ENCODE data around the gene ASIC2. TPM values are rescaled to one million over a fixed set of nuclear protein-coding genes. Genes with fewer than 3 reads are reported as not detected.

Gene ASIC2
- total and polyA plus RNA-seq, 12 donors: not detected

- H3K9me3 ChIP-seq: no peaks in the 10 kb centered on the region
- ATAC-seq: no peak
- no peaks in the 10 kb centered on the region for H3K36me3 ChIP-seq
- H3K27ac ChIP-seq: no peak overlapping the region
- 73 to 80% methylated on average over 4 of the region's 4 CpGs for WGBS, 2 donors
- no peak overlapping the region for H3K4me3 ChIP-seq
- no peak for DNase-seq
- TF ChIP-seq CTCF (IDR thresholded peaks at IDR 0.05): no peak
- intact Hi-C loops (cut with DNase I): loop anchor here in 2 of 10 donors (10.0 kb wide), 2 partner anchors 49 to 61 kb away; no protein-coding TSS in a partner anchor
- H3K4me1 ChIP-seq: no peaks in the 10 kb centered on the region
- H3K27me3 ChIP-seq: peaks cover 0 to 47% (median 23%) of the 10 kb centered on the region in 7 donors
Observed at GRCh38 chr17:33126086-33126485, 167.0 kb downstream of the ASIC2 start.

GRCh38 chr17:33125552-33125950, 167.5 kb downstream of the ASIC2 start:
- no peak for TF ChIP-seq CTCF (IDR thresholded peaks at IDR 0.05)
- DNase-seq (no peak), ATAC-seq (no peak)
- intact Hi-C loops (cut with DNase I): loop anchor here in 2 of 10 donors (10.0 kb wide), 2 partner anchors 49 to 61 kb away; no protein-coding TSS in a partner anchor
- H3K27ac ChIP-seq: no peak overlapping the region
- 80 to 81% methylated on average over 3 of the region's 3 CpGs for WGBS, 2 donors
- no peaks in the 10 kb centered on the region for H3K36me3 ChIP-seq
- no peak overlapping the region for H3K4me3 ChIP-seq
- no peaks in the 10 kb centered on the region for H3K4me1 ChIP-seq
- H3K9me3 ChIP-seq: no peaks in the 10 kb centered on the region
- H3K27me3 ChIP-seq: peaks cover 0 to 44% (median 23%) of the 10 kb centered on the region in 7 donors

- no peak for DNase-seq
- H3K27me3 ChIP-seq: peaks cover 0 to 43% (median 23%) of the 10 kb centered on the region in 7 donors
- intact Hi-C loops (cut with DNase I): loop anchor here in 2 of 10 donors (10.0 kb wide), 2 partner anchors 50 to 60 kb away; no protein-coding TSS in a partner anchor
- no peak overlapping the region for H3K4me3 ChIP-seq
- TF ChIP-seq CTCF (IDR thresholded peaks at IDR 0.05): no peak
- no peaks in the 10 kb centered on the region for H3K36me3 ChIP-seq
- H3K4me1 ChIP-seq: no peaks in the 10 kb centered on the region
- H3K9me3 ChIP-seq: no peaks in the 10 kb centered on the region
- ATAC-seq: no peak
- H3K27ac ChIP-seq: no peak overlapping the region
- 59 to 64% methylated on average over 3 of the region's 3 CpGs for WGBS, 2 donors
Observed at GRCh38 chr17:33124871-33125551, 168.1 kb downstream of the ASIC2 start.

- Histone ChIP-seq H3K9me3 (no peaks in the 10 kb centered on the region), H3K27ac (no peak overlapping the region), H3K4me3 (no peak overlapping the region), H3K36me3 (no peaks in the 10 kb centered on the region), H3K27me3 (peaks cover 0 to 38% (median 23%) of the 10 kb centered on the region in 7 donors), H3K4me1 (no peaks in the 10 kb centered on the region)
- intact Hi-C loops (cut with DNase I): loop anchor here in 2 of 10 donors (10.0 kb wide), 2 partner anchors 51 to 59 kb away; no protein-coding TSS in a partner anchor
- no peak for DNase-seq
- TF ChIP-seq CTCF (IDR thresholded peaks at IDR 0.05): no peak
- ATAC-seq: no peak
Observed at GRCh38 chr17:33124185-33124584, 168.9 kb downstream of the ASIC2 start.
